ENCODE measurements around the gene ZFYVE9. TPM values are rescaled to one million over a fixed set of nuclear protein-coding genes. Genes with fewer than 3 reads are reported as not detected.

Gene ZFYVE9
- total and polyA plus RNA-seq, 10 donors: 0.72 to 16.7 (median 9.2) TPM

- TF ChIP-seq CTCF (IDR thresholded peaks at IDR 0.05 in 8 of 11, conservative IDR thresholded peaks at IDR 0.05 in 3 of 11) (no peak), POLR2AphosphoS5 (IDR thresholded peaks at IDR 0.05) (no peak), POLR2A (IDR thresholded peaks at IDR 0.05) (no peak)
- no peak for DNase-seq
- no peak overlapping the region for H3K4me3 ChIP-seq
- H3K4me1 ChIP-seq: peaks cover 0 to 14% (median 6%) of the 10 kb centered on the region in 6 donors
- H3K27me3 ChIP-seq (replicated peaks in 1 of 7): no peaks in the 10 kb centered on the region
- no peaks in the 10 kb centered on the region for H3K36me3 ChIP-seq
- H3K27ac ChIP-seq: no peak overlapping the region
- WGBS, 5 donors: 89 to 95% (median 90%) methylated on average over 1 of the region's 1 CpG
- intact Hi-C loops (cut with DNase I; ENCODE audit: low total_unique reads): no loop called here
- no peaks in the 10 kb centered on the region for H3K9me3 ChIP-seq
Measured at GRCh38 chr1:52192436-52192835, 50.5 kb downstream of the ZFYVE9 start.

- 82 to 93% (median 85%) methylated on average over 7 of the region's 7 CpGs for WGBS, 5 donors
- TF ChIP-seq POLR2A (IDR thresholded peaks at IDR 0.05) (no peak), CTCF (IDR thresholded peaks at IDR 0.05 in 8 of 11, conservative IDR thresholded peaks at IDR 0.05 in 3 of 11) (no peak), POLR2AphosphoS5 (IDR thresholded peaks at IDR 0.05) (no peak)
- DNase-seq: no peak
- Histone ChIP-seq H3K9me3 (peaks cover 0 to 9% (median 2%) of the 10 kb centered on the region in 8 donors), H3K27ac (no peak overlapping the region), H3K36me3 (no peaks in the 10 kb centered on the region), H3K4me1 (peaks cover 0 to 14% (median 6%) of the 10 kb centered on the region in 6 donors), H3K4me3 (no peak overlapping the region), H3K27me3 (replicated peaks in 1 of 7) (no peaks in the 10 kb centered on the region)
- intact Hi-C loops (cut with DNase I; ENCODE audit: low total_unique reads): no loop called here
Measured at GRCh38 chr1:52193985-52194384, 52.1 kb downstream of the ZFYVE9 start.

- H3K36me3 ChIP-seq: no peaks in the 10 kb centered on the region
- H3K4me1 ChIP-seq: peaks cover 0 to 10% (median 3%) of the 10 kb centered on the region in 6 donors
- WGBS, 5 donors: 69 to 91% (median 82%) methylated on average over 1 of the region's 1 CpG
- H3K4me3 ChIP-seq: no peak overlapping the region
- H3K9me3 ChIP-seq: peaks cover 0 to 21% (median 11%) of the 10 kb centered on the region in 8 donors
- TF ChIP-seq POLR2AphosphoS5 (IDR thresholded peaks at IDR 0.05): no peak
- TF ChIP-seq CTCF (IDR thresholded peaks at IDR 0.05 in 8 of 11, conservative IDR thresholded peaks at IDR 0.05 in 3 of 11): no peak
- TF ChIP-seq POLR2A (IDR thresholded peaks at IDR 0.05): no peak
- no peak for DNase-seq
- H3K27me3 ChIP-seq (replicated peaks in 1 of 7): no peaks in the 10 kb centered on the region
- H3K27ac ChIP-seq: no peak overlapping the region
- intact Hi-C loops (cut with DNase I; ENCODE audit: low total_unique reads): no loop called here
Measured at GRCh38 chr1:52195161-52195560, 53.3 kb downstream of the ZFYVE9 start.

GRCh38 chr1:52203935-52204625, 62.2 kb downstream of the ZFYVE9 start:
- Histone ChIP-seq H3K9me3 (peaks cover under 1 to 24% (median 21%) of the 10 kb centered on the region in 8 donors), H3K27me3 (replicated peaks in 1 of 7) (peaks cover 0 to 18% (median 0%) of the 10 kb centered on the region in 7 donors), H3K4me1 (peaks cover 0 to 4% (median 0%) of the 10 kb centered on the region in 6 donors), H3K4me3 (no peak overlapping the region), H3K27ac (no peak overlapping the region), H3K36me3 (no peaks in the 10 kb centered on the region)
- WGBS, 5 donors: 79 to 89% (median 87%) methylated on average over 7 of the region's 7 CpGs
- TF ChIP-seq POLR2A (IDR thresholded peaks at IDR 0.05): no peak
- no peak for TF ChIP-seq CTCF (IDR thresholded peaks at IDR 0.05 in 8 of 11, conservative IDR thresholded peaks at IDR 0.05 in 3 of 11)
- no peak for TF ChIP-seq POLR2AphosphoS5 (IDR thresholded peaks at IDR 0.05)
- intact Hi-C loops (cut with DNase I; ENCODE audit: low total_unique reads): no loop called here
- no peak for DNase-seq

All from spleen (tissue), 11 donors.